GM23338 (cell line): ENCODE results near the gene SASH1. TPM values are rescaled to one million over a fixed set of nuclear protein-coding genes. Genes with fewer than 3 reads are reported as not detected.

ENCODE experiments used
- ATAC-seq: fragments of 200-7000 bp; cut with Tn5 transposase; 3 replicates; pipeline ENCODE4 v1.9.1; 2020
- DNase-seq: peaks from one replicate; pipeline ENCODE4 v3.0.0-alpha.2; 2015; ENCODE audit warnings: low spot score
- H2AFZ ChIP-seq: fragments of 200-600 bp; sonication (generic); 2 replicates; pipeline ENCODE4 v1.8.0; 2016; ENCODE audit warnings: antibody characterized with exemption, mild to moderate bottlenecking, moderate library complexity
- H3F3A ChIP-seq: fragments of 200-600 bp; sonication (generic); replicated peaks from 2 replicates; pipeline ENCODE4 v1.8.0; 2017; ENCODE audit warnings: antibody characterized with exemption, mixed run types, low read depth
- H3K27ac ChIP-seq: fragments of 200-600 bp; sonication (generic); 2 replicates; pipeline ENCODE4 v1.6.1; 2016; ENCODE audit warnings: low read depth
- H3K27me3 ChIP-seq: fragments of 200-600 bp; sonication (generic); 2 replicates; pipeline ENCODE4 v1.8.0; 2016; ENCODE audit warnings: mild to moderate bottlenecking, mixed run types, moderate library complexity; ENCODE audit not compliant: insufficient read depth
- H3K36me3 ChIP-seq: fragments of 200-600 bp; sonication (generic); 2 replicates; pipeline ENCODE4 v1.8.0; 2016; ENCODE audit warnings: mild to moderate bottlenecking; ENCODE audit not compliant: insufficient read depth
- H3K4me1 ChIP-seq: fragments of 200-600 bp; sonication (generic); 2 replicates; pipeline ENCODE4 v1.8.0; 2016; ENCODE audit warnings: mild to moderate bottlenecking, moderate library complexity; ENCODE audit not compliant: insufficient read depth
- H3K4me2 ChIP-seq: fragments of 200-600 bp; sonication (generic); 2 replicates; pipeline ENCODE4 v1.7.1; 2017; ENCODE audit warnings: mixed run types
- H3K4me3 ChIP-seq: fragments of 200-600 bp; sonication (generic); 2 replicates; pipeline ENCODE4 v1.6.1; 2016; ENCODE audit warnings: mixed run types
- H3K79me2 ChIP-seq: fragments of 200-600 bp; sonication (generic); replicated peaks from 2 replicates; pipeline ENCODE4 v1.8.0; 2017; ENCODE audit warnings: mild to moderate bottlenecking; ENCODE audit not compliant: insufficient read depth
- H3K9me2 ChIP-seq: fragments of 200-600 bp; sonication (generic); 2 replicates; pipeline ENCODE4 v1.8.0; 2017; ENCODE audit not compliant: insufficient read depth
- H4K20me1 ChIP-seq: fragments of 200-600 bp; sonication (generic); replicated peaks from 2 replicates; pipeline ENCODE4 v1.8.0; 2017; ENCODE audit warnings: mild to moderate bottlenecking; ENCODE audit not compliant: insufficient read depth
- H3K27ac Mint-ChIP-seq: 2 replicates; pipeline ENCODE4 v1.8.0; 2020; ENCODE audit warnings: inconsistent platforms, mild to moderate bottlenecking, moderate library complexity, mixed read lengths
- H3K27me3 Mint-ChIP-seq: 3 replicates; pipeline ENCODE4 v1.8.0; 2022; ENCODE audit warnings: low read depth, mild to moderate bottlenecking, moderate library complexity, mixed read lengths, inconsistent platforms; ENCODE audit not compliant: insufficient read depth, poor library complexity
- H3K36me3 Mint-ChIP-seq: 3 replicates; pipeline ENCODE4 v1.8.0; 2021; ENCODE audit warnings: low read depth, mild to moderate bottlenecking, inconsistent platforms, moderate library complexity, mixed read lengths
- H3K4me1 Mint-ChIP-seq: 3 replicates; pipeline ENCODE4 v1.8.0; 2020; ENCODE audit warnings: mild to moderate bottlenecking, inconsistent platforms, mixed read lengths
- H3K4me3 Mint-ChIP-seq: 3 replicates; pipeline ENCODE4 v1.8.0; 2021; ENCODE audit warnings: moderate library complexity, mild to moderate bottlenecking, inconsistent platforms, mixed read lengths
- H3K9me3 Mint-ChIP-seq: 3 replicates; pipeline ENCODE4 v1.8.0; 2020; ENCODE audit warnings: moderate library complexity, mild to moderate bottlenecking, inconsistent platforms, mixed read lengths
- EZH2 ChIP-seq: fragments of 200-600 bp; sonication (generic); IDR thresholded peaks from one replicate; pipeline ENCODE4 v1.8.0; 2017; ENCODE audit warnings: antibody characterized with exemption, mild to moderate bottlenecking, low read depth; ENCODE audit not compliant: unreplicated experiment
- EZH2phosphoT487 ChIP-seq: fragments of 200-600 bp; sonication (generic); IDR thresholded peaks from one replicate; pipeline ENCODE4 v1.8.1; 2018; ENCODE audit warnings: antibody characterized with exemption; ENCODE audit not compliant: unreplicated experiment
- JUNB ChIP-seq: IDR thresholded peaks from one replicate; pipeline ENCODE4 v1.6.1; 2016; ENCODE audit warnings: antibody characterized with exemption; ENCODE audit not compliant: unreplicated experiment
- ZNF462 ChIP-seq: fragments of 250-450 bp; sonication (Bioruptor Pico); IDR thresholded peaks from 2 replicates; pipeline ENCODE4 v1.5.0; 2020; ENCODE audit warnings: mild to moderate bottlenecking, moderate library complexity
- polyA plus RNA-seq: library from polyadenylated mRNA; unstranded; fragments of >200 nt; fragmentation: Nextera tagmentation; extraction: Ambion mirVana; gene quantifications from 2 replicates; pipeline ENCODE4 v1.2.1, GENCODE V29; 2016
- total RNA-seq: library from RNA; depleted of rRNA; stranded (reverse); fragments of >200 nt; shearing (Covaris generic); gene quantifications from 2 replicates; pipeline ENCODE4 v1.2.3, GENCODE V29; 2014

SASH1 gene
- total and polyA plus RNA-seq, 2 experiments from 2014 or later, result 8.2 to 30.2 TPM

- DNase-seq (no peak), ATAC-seq (no peak)
- no peak overlapping the region; the same call in 1 of the 2 replicates for H3K27ac Mint-ChIP-seq
- Histone ChIP-seq H3K27me3 (no peaks in the 10 kb centered on the region), H3K79me2 (no peaks in the 10 kb centered on the region), H3K4me3 (no peak overlapping the region), H3F3A (no peaks in the 10 kb centered on the region), H3K4me2 (no peak overlapping the region; the same call in 1 of the 2 replicates), H2AFZ (no peak overlapping the region), H3K36me3 (no peaks in the 10 kb centered on the region), H3K4me1 (peaks cover 30% of the 10 kb centered on the region), H4K20me1 (peaks cover 8% of the 10 kb centered on the region; the same call in 1 of the 2 replicates), H3K27ac (0 out of 2 replicates have a peak overlapping the region, but pooled peaks have one; percentile 60), H3K9me2 (no peaks in the 10 kb centered on the region; the same call in 1 of the 2 replicates)
- H3K9me3 Mint-ChIP-seq, result no peaks in the 10 kb centered on the region
- TF ChIP-seq EZH2phosphoT487, result no peak
- TF ChIP-seq ZNF462 (CRISPR knock-in tag), result no peak
- TF ChIP-seq EZH2, result no peak
- TF ChIP-seq JUNB, result no peak
- no peaks in the 10 kb centered on the region for H3K27me3 Mint-ChIP-seq
- H3K4me1 Mint-ChIP-seq, result peaks cover 38% of the 10 kb centered on the region
- no peak overlapping the region for H3K4me3 Mint-ChIP-seq
- H3K36me3 Mint-ChIP-seq, result peaks cover 28% of the 10 kb centered on the region; the same call in 2 of the 3 replicates
These were observed 127.5 kb downstream of the SASH1 start for GRCh38 chr6:148470156-148470555.
